DOHH2 (cell line): ENCODE results near the gene MAN1B1.

Experiments
- H3F3A ChIP-seq: fragments of 200-600 bp; sonication (generic), shearing (Covaris generic); 2 replicates; pipeline ENCODE4 v1.6.0; 2016; ENCODE audit warnings: antibody characterized with exemption, mild to moderate bottlenecking; ENCODE audit not compliant: control insufficient read depth, insufficient read depth
- H3K27ac ChIP-seq: fragments of 200-600 bp; sonication (generic); 2 replicates; pipeline ENCODE4 v1.5.1; 2014; ENCODE audit warnings: low read depth, mild to moderate bottlenecking, low read length, moderate library complexity
- H3K27me3 ChIP-seq: fragments of 200-600 bp; sonication (generic); 2 replicates; pipeline ENCODE4 v1.6.1; 2014; ENCODE audit warnings: mild to moderate bottlenecking, low read length, mixed read lengths; ENCODE audit not compliant: control insufficient read depth
- H3K36me3 ChIP-seq: fragments of 200-600 bp; sonication (generic); 2 replicates; pipeline ENCODE4 v1.6.1; 2014; ENCODE audit warnings: mild to moderate bottlenecking, low read length, moderate library complexity, mixed read lengths; ENCODE audit not compliant: control insufficient read depth
- H3K4me1 ChIP-seq: fragments of 200-600 bp; sonication (generic); 2 replicates; pipeline ENCODE4 v1.6.1; 2014; ENCODE audit warnings: mild to moderate bottlenecking, low read length, mixed read lengths; ENCODE audit not compliant: control insufficient read depth
- H3K4me2 ChIP-seq: fragments of 200-600 bp; sonication (generic); 2 replicates; pipeline ENCODE4 v1.6.0; 2014; ENCODE audit warnings: mild to moderate bottlenecking, low read length, moderate library complexity
- H3K4me3 ChIP-seq: fragments of 200-600 bp; sonication (generic); 2 replicates; pipeline ENCODE4 v1.5.1; 2014; ENCODE audit warnings: mild to moderate bottlenecking, low read length, mixed read lengths
- H3K79me2 ChIP-seq: fragments of 200-600 bp; sonication (generic); 2 replicates; pipeline ENCODE4 v1.6.1; 2014; ENCODE audit warnings: mild to moderate bottlenecking, low read length, mixed read lengths; ENCODE audit not compliant: control insufficient read depth
- H3K9me2 ChIP-seq: fragments of 200-600 bp; sonication (generic); replicated peaks from 2 replicates; pipeline ENCODE4 v1.6.1; 2014; ENCODE audit warnings: mild to moderate bottlenecking, low read length, mixed read lengths; ENCODE audit not compliant: control insufficient read depth
- H3K9me3 ChIP-seq: fragments of 200-600 bp; sonication (generic); 2 replicates; pipeline ENCODE4 v1.6.1; 2014; ENCODE audit warnings: antibody characterized with exemption, low read length, mixed read lengths; ENCODE audit not compliant: control insufficient read depth, insufficient read depth
- H4K20me1 ChIP-seq: fragments of 200-600 bp; sonication (generic); 2 replicates; pipeline ENCODE4 v1.6.0; 2014; ENCODE audit warnings: low read depth, mild to moderate bottlenecking, antibody characterized with exemption, low read length, moderate library complexity; ENCODE audit not compliant: control insufficient read depth, insufficient read depth
- EZH2phosphoT487 ChIP-seq: fragments of 200-600 bp; sonication (generic); IDR thresholded peaks from 2 replicates; pipeline ENCODE4 v1.6.1; 2017; ENCODE audit warnings: borderline replicate concordance, mild to moderate bottlenecking, antibody characterized with exemption, low read length, moderate library complexity, mixed read lengths
- TF ChIP-seq, protein P1 (sequence below): fragments of 200-600 bp; sonication (generic); IDR thresholded peaks from one replicate; pipeline ENCODE4 v1.5.1; 2014; ENCODE audit warnings: antibody characterized with exemption, mild to moderate bottlenecking, low read depth, low read length; ENCODE audit not compliant: poor library complexity, severe bottlenecking

MAN1B1 gene

DNA sequence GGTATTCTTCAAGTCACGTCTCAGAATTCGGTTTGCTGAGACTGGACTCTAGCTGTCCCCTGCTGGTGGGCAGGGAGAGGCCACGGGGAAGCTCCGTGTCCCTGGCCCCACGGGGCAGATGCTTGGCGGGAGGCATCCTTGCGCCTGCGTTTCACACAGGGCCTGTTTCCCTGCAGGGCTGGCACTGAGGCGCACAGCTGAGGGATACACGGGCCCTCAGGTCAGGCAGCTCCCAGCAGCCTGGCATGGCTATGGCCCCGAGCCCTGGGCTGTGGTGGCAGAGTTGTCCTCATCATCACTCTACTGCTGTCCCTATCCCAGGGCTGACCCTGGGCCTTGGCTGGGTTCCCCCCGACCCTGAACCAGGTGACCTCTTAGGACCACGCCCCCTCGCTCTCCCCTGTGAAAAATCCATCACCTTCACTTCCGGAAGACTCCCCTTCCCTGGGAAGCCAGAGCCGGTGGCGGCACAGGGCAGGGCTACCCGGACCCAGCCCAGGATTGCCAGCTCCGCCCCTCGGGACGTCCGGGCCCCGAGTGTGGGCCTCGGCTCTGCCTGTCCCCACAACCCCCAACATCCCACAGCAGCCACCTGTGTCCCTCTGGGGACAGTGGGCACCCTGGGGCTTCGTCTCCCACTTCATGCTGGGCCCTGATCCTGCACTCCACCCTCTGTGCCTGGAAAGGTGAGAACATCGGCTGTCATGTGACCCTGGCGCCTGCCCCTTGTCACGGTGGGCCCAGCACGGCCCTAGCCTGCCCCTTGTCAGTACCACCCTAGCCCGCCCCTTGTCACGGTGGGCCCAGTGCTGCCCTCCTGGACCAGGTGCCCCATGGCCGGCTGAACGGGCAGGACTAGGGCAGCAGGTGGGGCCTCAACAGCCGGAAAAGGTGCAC lies 22.7 kb downstream of the MAN1B1 start:
- Histone ChIP-seq H3K9me3 (no peaks in the 10 kb centered on the region), H3K27me3 (no peaks in the 10 kb centered on the region), H3K79me2 (peaks cover 19% of the 10 kb centered on the region), H3K36me3 (peaks cover 75% of the 10 kb centered on the region), H3K4me2 (no peak overlapping the region), H3K9me2 (no peaks in the 10 kb centered on the region), H3F3A (no peaks in the 10 kb centered on the region), H3K4me3 (no peak overlapping the region), H3K27ac (no peak overlapping the region), H3K4me1 (peaks cover 9% of the 10 kb centered on the region), H4K20me1 (no peaks in the 10 kb centered on the region)
- TF ChIP-seq EZH2phosphoT487 = no peak
- TF ChIP-seq, protein P1, sequence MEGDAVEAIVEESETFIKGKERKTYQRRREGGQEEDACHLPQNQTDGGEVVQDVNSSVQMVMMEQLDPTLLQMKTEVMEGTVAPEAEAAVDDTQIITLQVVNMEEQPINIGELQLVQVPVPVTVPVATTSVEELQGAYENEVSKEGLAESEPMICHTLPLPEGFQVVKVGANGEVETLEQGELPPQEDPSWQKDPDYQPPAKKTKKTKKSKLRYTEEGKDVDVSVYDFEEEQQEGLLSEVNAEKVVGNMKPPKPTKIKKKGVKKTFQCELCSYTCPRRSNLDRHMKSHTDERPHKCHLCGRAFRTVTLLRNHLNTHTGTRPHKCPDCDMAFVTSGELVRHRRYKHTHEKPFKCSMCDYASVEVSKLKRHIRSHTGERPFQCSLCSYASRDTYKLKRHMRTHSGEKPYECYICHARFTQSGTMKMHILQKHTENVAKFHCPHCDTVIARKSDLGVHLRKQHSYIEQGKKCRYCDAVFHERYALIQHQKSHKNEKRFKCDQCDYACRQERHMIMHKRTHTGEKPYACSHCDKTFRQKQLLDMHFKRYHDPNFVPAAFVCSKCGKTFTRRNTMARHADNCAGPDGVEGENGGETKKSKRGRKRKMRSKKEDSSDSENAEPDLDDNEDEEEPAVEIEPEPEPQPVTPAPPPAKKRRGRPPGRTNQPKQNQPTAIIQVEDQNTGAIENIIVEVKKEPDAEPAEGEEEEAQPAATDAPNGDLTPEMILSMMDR = no peak

- H3K27ac ChIP-seq = no peak overlapping the region
- no peaks in the 10 kb centered on the region for H3K27me3 ChIP-seq
- no peaks in the 10 kb centered on the region for H4K20me1 ChIP-seq
- peaks cover 71% of the 10 kb centered on the region for H3K36me3 ChIP-seq
- H3K4me2 ChIP-seq = no peak overlapping the region
- peaks cover 16% of the 10 kb centered on the region for H3K4me1 ChIP-seq
- no peaks in the 10 kb centered on the region for H3K9me2 ChIP-seq
- TF ChIP-seq, protein P1 = no peak
- no peak for TF ChIP-seq EZH2phosphoT487
- no peak overlapping the region for H3K4me3 ChIP-seq
- no peaks in the 10 kb centered on the region for H3K9me3 ChIP-seq
- H3K79me2 ChIP-seq = peaks cover 26% of the 10 kb centered on the region
- H3F3A ChIP-seq = no peaks in the 10 kb centered on the region
Observed at GRCh38 chr9:137110147-137110910, 23.5 kb downstream of the MAN1B1 start.

DNA sequence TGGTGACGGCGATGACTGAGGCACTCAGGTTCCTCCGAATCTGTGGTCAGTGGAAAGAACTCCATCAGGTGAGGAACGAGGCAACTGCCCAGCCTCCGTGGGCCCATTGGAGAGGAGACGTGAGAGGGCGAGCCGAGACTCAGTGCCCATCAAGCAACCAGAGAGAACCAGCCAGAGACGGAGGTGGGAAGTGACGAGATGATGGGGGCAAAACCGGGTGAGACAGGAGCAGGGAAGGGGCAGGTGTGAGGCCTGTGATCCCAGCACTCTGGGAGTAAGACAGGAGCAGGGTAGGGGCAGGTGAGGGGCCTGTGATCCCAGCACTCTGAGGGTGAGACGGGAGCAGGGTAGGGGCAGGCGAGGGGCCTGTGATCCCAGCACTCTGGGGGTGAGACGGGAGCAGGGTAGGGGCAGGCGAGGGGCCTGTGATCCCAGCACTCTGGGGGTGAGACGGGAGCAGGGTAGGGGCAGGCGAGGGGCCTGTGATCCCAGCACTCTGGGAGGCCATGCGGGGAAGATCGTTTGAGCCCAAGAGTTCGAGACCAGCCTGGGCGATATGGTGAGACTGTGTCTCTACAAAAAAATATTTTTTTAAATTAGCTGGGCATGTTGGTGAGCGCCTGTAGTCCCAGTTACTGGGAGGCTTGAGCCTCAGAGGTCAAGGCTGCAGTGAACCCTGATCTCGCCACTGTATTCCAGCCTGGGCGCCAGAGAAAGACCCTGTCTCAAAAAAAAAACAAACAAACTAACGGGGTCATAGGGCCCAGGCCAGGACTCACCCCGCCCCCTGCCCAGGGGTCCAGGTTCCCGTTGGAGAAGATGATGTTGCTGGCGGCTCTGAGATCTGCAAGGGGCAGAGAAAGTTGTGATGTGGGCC lies 24.4 kb downstream of the MAN1B1 start:
- Histone ChIP-seq H3K79me2 (peaks cover 26% of the 10 kb centered on the region), H3K9me3 (no peaks in the 10 kb centered on the region), H3K27me3 (no peaks in the 10 kb centered on the region), H3K27ac (no peak overlapping the region), H4K20me1 (no peaks in the 10 kb centered on the region), H3K9me2 (no peaks in the 10 kb centered on the region), H3K4me2 (no peak overlapping the region), H3K36me3 (peaks cover 68% of the 10 kb centered on the region), H3K4me1 (peaks cover 21% of the 10 kb centered on the region), H3K4me3 (no peak overlapping the region), H3F3A (no peaks in the 10 kb centered on the region)
- TF ChIP-seq, protein P1 = no peak
- no peak for TF ChIP-seq EZH2phosphoT487
